GM21825 (cell line): ENCODE results near the gene CENPP.

Experiments used
- ATAC-seq: cut with Tn5 transposase; IDR thresholded peaks from one replicate; pipeline ENCODE4 v1.9.1; 2021; ENCODE audit warnings: mild to moderate bottlenecking, moderate library complexity; ENCODE audit not compliant: unreplicated experiment

Gene CENPP

DNA sequence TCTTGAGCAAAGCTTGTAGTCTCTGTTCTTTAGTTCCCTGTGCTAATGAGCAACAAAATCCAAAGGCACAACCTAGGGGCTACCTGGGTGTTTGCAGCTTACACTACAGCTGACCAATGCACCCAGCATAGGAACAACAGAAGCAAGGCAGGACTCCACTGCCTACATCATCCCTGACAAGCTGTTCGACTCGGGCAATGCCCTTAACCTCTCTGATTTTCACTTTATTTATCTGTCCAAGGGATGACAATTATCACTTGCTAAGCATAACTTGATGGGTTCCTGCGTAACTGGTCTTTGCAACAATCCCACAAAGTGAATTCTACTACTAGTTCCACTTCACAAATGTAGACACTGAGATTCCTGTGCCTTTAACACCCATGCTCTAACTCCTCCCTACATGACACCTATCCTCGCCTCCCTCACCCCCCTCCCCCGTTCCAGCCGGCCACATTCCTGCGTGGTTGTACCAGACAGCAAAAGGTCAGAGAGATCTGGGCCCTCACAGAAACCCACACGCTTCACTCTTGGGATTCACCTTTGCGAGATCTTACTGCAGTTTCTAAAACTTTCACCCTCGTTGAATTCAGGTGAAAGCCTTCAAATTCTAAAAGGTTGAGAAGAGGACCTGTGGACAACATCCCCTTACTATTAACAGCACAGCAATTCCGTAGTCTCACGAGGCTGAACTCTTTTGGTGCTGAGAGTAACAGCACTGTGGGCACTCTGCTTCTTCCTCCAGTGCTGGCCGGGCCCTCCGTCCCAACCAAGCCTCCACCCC is 343.2 kb downstream of the CENPP start:
- ATAC-seq, result no peak

- peak; percentile 7 for ATAC-seq
Observed at GRCh38 chr9:92669527-92669889, 343.8 kb downstream of the CENPP start.
